Fibroblast of the aortic adventitia (primary cell): Measurements from ENCODE around the gene ACOT7. TPM values are rescaled to one million over a fixed set of nuclear protein-coding genes. Genes with fewer than 3 reads are reported as not detected.

Source experiments
- DNase-seq: peaks from one replicate; pipeline ENCODE4 v3.0.0-alpha.2; 2010; ENCODE audit warnings: low read depth
- H3K4me3 ChIP-seq: 2 replicates; pipeline ENCODE4 v1.5.1; 2011; ENCODE audit warnings: low read depth, mild to moderate bottlenecking, control low read depth, low read length, moderate library complexity
- CTCF ChIP-seq: IDR thresholded peaks from 2 replicates; pipeline ENCODE4 v1.5.1; 2011; ENCODE audit warnings: mild to moderate bottlenecking, low read length, control low read depth, inconsistent platforms; ENCODE audit not compliant: insufficient read depth
- total RNA-seq: library from RNA; depleted of rRNA; stranded (reverse); fragments of >200 nt; gene quantifications from 2 replicates; pipeline ENCODE4 v1.2.3, GENCODE V29; 2012; ENCODE audit warnings: low replicate concordance

Gene ACOT7
- total RNA-seq, 1 donor, result 16.0 TPM

GRCh38 chr1:6336776-6337622 is 56.6 kb downstream of the ACOT7 start:
- no peak for DNase-seq
- H3K4me3 ChIP-seq, result no peak overlapping the region
- TF ChIP-seq CTCF, result no peak

GRCh38 chr1:6334261-6334993 is 59.1 kb downstream of the ACOT7 start:
- H3K4me3 ChIP-seq, result no peak overlapping the region
- DNase-seq, result no peak
- TF ChIP-seq CTCF, result no peak

GRCh38 chr1:6332821-6333220 is 60.7 kb downstream of the ACOT7 start:
- DNase-seq, result no peak
- no peak overlapping the region for H3K4me3 ChIP-seq
- no peak for TF ChIP-seq CTCF

DNA sequence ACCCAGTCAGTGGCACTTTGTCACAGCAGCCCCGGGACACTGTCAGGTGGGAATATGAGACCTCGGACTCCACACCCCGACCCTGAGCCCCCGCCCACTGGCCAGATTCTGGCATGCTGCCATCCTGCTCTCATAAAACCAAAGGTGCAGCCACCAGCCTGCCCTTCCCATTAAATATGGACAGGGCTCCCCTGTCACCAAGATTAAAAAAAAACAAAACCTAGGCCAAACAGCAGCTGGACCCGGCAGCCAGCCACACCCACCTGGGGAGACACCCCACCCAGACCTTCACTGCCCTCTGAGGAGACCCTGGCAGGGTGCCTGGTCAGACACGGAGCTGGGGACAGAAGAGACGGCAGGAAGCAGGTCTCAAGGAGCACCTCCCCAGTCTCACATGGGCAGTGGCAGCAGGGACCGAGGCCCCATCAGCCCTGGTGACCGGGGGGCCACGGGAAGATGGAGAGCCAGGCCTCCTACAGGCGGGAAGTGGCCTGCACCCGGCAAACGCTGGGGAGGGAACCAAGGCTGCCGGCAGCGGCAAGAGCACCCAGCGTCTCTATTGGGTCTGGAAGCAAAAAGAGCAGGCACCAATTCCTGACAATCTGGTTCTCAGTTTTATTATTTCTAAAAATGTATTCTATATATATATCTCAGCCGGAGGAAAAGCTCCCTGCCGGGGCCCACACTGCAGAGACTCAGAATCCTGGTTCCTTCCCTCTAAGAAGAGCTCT is 61.9 kb downstream of the ACOT7 start:
- no peak for TF ChIP-seq CTCF
- no peak for DNase-seq
- H3K4me3 ChIP-seq, result no peak overlapping the region

DNA sequence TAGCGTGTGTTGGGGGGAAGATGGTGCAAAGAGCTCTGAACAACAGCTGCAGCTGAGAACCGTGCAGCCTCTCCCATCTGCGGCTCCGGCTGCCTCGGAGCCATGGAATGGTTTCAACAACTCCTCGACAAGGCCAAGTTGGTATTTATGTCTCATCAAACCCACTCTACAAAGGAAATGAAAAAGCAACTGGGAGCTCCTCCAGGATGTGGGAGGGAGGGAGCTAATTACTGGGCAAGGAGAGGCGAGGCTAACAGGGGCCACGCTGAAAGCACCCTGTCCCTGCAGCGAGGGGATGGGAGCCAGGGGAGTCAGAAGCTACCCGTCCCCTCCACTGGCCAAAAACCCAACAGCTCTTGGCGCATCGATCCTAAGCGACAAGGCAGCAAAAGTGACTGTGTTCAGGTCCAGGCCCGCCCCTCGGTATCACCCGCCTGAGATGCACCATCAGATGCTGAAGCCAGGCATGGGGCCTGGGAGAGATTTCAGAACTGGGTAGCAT is 63.1 kb downstream of the ACOT7 start:
- no peak for TF ChIP-seq CTCF
- no peak overlapping the region for H3K4me3 ChIP-seq
- DNase-seq, result peak; percentile 64

GRCh38 chr1:6329851-6330250 is 63.7 kb downstream of the ACOT7 start:
- peak; percentile 16 for DNase-seq
- H3K4me3 ChIP-seq, result no peak overlapping the region
- no peak for TF ChIP-seq CTCF
